ENCODE measurements around the gene MTUS2.
A peak's percentile ranks its signal among the peaks of the same experiment; 100 is the strongest.

The MTUS2 gene

GRCh38 chr13:29222458-29222857 lies 402.3 kb downstream of the MTUS2 start:
- no peak overlapping the region for H3K27ac ChIP-seq (replicated peaks)
- no peak for TF ChIP-seq REST (IDR thresholded peaks at IDR 0.05; ENCODE audit: insufficient replicate concordance, low read depth)
- TF ChIP-seq GABPA (IDR thresholded peaks at IDR 0.05; ENCODE audit: low read depth): no peak
- TF ChIP-seq POLR2AphosphoS5 (IDR thresholded peaks at IDR 0.05; ENCODE audit: low read depth): no peak
- no peak for TF ChIP-seq CTCF (IDR thresholded peaks at IDR 0.05; ENCODE audit: insufficient read depth, low read length)
- no peak for TF ChIP-seq SPI1 (IDR thresholded peaks at IDR 0.05; ENCODE audit: borderline replicate concordance, low read depth)
- DNase-seq (ENCODE audit: low read depth in 1 of 2, low spot score in 1 of 2): no peak
- no peak overlapping the region for H3K4me3 ChIP-seq (replicated peaks; ENCODE audit: insufficient read depth, low read length)
- no peaks in the 10 kb centered on the region for H3K27me3 ChIP-seq (ENCODE audit: insufficient read depth, poor library complexity, severe bottlenecking)

GRCh38 chr13:29224206-29224605 lies 404.1 kb downstream of the MTUS2 start:
- Histone ChIP-seq H3K27ac (replicated peaks) (no peak overlapping the region), H3K27me3 (ENCODE audit: insufficient read depth, poor library complexity, severe bottlenecking) (no peaks in the 10 kb centered on the region), H3K4me3 (replicated peaks; ENCODE audit: insufficient read depth, low read length) (no peak overlapping the region)
- TF ChIP-seq GABPA (IDR thresholded peaks at IDR 0.05; ENCODE audit: low read depth) (no peak), REST (IDR thresholded peaks at IDR 0.05; ENCODE audit: insufficient replicate concordance, low read depth) (no peak), CTCF (IDR thresholded peaks at IDR 0.05; ENCODE audit: insufficient read depth, low read length) (no peak), SPI1 (IDR thresholded peaks at IDR 0.05; ENCODE audit: borderline replicate concordance, low read depth) (no peak), POLR2AphosphoS5 (IDR thresholded peaks at IDR 0.05; ENCODE audit: low read depth) (no peak)
- no peak for DNase-seq (ENCODE audit: low read depth in 1 of 2, low spot score in 1 of 2)

DNA sequence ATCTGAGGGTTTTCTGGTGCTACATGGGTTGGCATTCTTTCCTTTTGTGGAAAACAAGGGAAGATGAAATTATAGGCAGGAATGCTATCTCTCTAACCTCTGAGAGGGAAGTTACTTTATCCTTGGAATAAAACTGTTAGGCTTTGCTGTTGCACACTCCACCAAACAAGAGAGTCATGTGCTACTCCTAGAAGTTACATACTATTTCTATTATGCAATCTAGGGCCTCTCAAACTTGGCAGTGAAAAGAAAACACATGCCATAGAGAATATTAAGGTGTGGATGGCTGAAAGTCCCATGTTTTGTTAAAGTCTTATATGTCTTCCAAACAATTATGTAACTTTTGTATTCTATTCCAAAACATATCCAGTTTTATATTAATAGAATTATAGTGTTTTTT lies 407.4 kb downstream of the MTUS2 start:
- no peak for TF ChIP-seq POLR2AphosphoS5 (IDR thresholded peaks at IDR 0.05; ENCODE audit: low read depth)
- TF ChIP-seq CTCF (IDR thresholded peaks at IDR 0.05; ENCODE audit: insufficient read depth, low read length): no peak
- no peak for TF ChIP-seq SPI1 (IDR thresholded peaks at IDR 0.05; ENCODE audit: borderline replicate concordance, low read depth)
- no peak for TF ChIP-seq REST (IDR thresholded peaks at IDR 0.05; ENCODE audit: insufficient replicate concordance, low read depth)
- no peak for TF ChIP-seq GABPA (IDR thresholded peaks at IDR 0.05; ENCODE audit: low read depth)
- Histone ChIP-seq H3K27ac (replicated peaks) (no peak overlapping the region), H3K4me3 (replicated peaks; ENCODE audit: insufficient read depth, low read length) (no peak overlapping the region), H3K27me3 (ENCODE audit: insufficient read depth, poor library complexity, severe bottlenecking) (peaks cover 3% of the 10 kb centered on the region)
- peak in 1 of 2 experiments; percentile 5 for DNase-seq (ENCODE audit: low read depth in 1 of 2, low spot score in 1 of 2)

Measured in HL-60 (cell line).